Measurements from ENCODE around the gene AQP7. TPM values are rescaled to one million over a fixed set of nuclear protein-coding genes. Genes with fewer than 3 reads are reported as not detected.

The AQP7 gene
- total RNA-seq, 1 experiment from 2014 or later = not detected

DNA sequence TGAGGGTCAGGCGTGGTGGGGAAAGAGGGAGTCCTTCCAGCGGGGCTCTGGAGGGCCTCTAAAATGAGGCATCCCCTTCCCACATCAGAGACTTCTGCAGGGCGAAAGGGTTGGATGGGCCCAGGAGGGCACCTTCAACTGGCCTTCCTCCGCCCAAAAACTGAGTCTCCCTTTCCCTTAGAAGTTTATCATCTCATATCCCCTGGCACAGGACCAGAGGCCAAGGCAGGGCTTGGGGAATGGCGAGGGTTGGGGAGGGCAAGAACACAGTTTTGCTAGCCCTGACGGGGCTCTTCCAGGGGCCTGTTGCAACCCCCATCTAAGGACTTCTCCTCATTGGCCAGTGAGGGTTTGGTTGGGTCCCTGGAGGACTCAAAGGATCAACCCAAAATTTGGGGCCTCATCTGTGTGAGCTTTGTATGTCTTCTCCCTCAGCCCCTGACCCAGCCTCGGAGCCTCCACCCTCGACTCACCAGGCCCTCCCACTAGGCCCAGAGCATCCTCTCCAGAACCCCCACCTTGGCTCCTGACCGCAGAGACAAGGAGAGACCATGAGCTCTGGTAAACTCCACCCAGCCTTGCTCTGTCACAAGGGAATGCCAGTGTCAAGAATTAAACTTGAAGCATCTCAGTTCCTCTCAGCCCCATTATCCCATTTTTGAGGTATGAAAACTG lies 24.1 kb downstream of the AQP7 start:
- TF ChIP-seq EZH2phosphoT487 (IDR thresholded peaks at IDR 0.05; ENCODE audit: borderline replicate concordance, low read length) = no peak
- no peak for TF ChIP-seq EZH2 (IDR thresholded peaks at IDR 0.05; ENCODE audit: low read length, unreplicated experiment)
- TF ChIP-seq CTCF (conservative IDR thresholded peaks at IDR 0.05; ENCODE audit: low read depth, low read length) = no peak
- Histone ChIP-seq H3K4me1 (ENCODE audit: insufficient read depth, low read length) (peaks cover 9% of the 10 kb centered on the region; the same call in 1 of the 2 replicates), H3K27ac (ENCODE audit: low read length) (no peak overlapping the region), H3K36me3 (ENCODE audit: low read depth, low read length) (no peaks in the 10 kb centered on the region), H3K27me3 (ENCODE audit: low read length) (no peaks in the 10 kb centered on the region), H3K79me2 (ENCODE audit: low read length) (no peaks in the 10 kb centered on the region), H3K4me2 (ENCODE audit: low read length) (no peak overlapping the region), H4K20me1 (ENCODE audit: low read length) (no peaks in the 10 kb centered on the region), H3K9me3 (ENCODE audit: low read length) (no peaks in the 10 kb centered on the region), H3F3A (ENCODE audit: low read length, unreplicated experiment) (no peaks in the 10 kb centered on the region), H3K9ac (ENCODE audit: low read length) (no peak overlapping the region), H3K9me2 (replicated peaks; ENCODE audit: low read length) (no peaks in the 10 kb centered on the region), H2AFZ (ENCODE audit: low read length) (no peak overlapping the region), H3K4me3 (ENCODE audit: low read length) (no peak overlapping the region)
- ATAC-seq (no peak), DNase-seq (no peak)
- intact Hi-C loops (cut with micrococcal nuclease) = no loop called here
- ChIA-PET POLR2A (ENCODE audit: unreplicated experiment) (no interaction called here), CTCF (no interaction called here)
- BruUV-seq (replicated peaks) = no TSS peak

DNA sequence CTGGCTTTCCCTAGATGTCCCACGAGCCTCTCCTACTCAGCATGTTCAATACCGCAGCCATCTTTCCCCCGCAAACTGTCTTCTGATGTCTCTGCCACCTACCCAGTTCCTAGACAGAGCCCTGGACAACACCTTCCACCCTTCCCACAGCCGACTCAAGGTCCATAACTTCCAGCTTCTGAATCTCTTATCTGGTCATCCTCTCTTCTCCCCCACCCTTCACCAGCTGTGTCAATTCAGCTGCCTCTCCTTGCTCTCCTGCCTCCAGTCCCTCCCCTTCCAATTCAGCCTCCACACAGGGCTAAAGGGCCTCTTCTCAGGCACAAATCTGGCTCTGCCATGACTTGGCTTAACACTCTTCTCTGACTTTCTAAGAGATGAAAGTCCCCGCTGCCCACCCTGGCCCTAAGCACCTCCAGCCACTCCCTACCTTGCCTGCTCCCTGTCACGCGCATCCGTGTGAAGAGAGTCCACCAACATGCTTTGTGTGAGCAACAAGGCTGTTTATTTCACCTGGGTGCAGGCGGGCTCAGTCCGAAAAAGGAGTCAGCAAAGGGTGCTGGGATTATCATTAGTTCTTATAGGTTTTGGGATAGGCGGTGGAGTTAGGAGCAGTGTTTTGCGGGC lies 25.2 kb downstream of the AQP7 start:
- H2AFZ ChIP-seq (ENCODE audit: low read length) = no peak overlapping the region
- no peaks in the 10 kb centered on the region for H3K36me3 ChIP-seq (ENCODE audit: low read depth, low read length)
- no peaks in the 10 kb centered on the region for H3F3A ChIP-seq (ENCODE audit: low read length, unreplicated experiment)
- DNase-seq (no peak), ATAC-seq (no peak)
- no peaks in the 10 kb centered on the region for H3K9me3 ChIP-seq (ENCODE audit: low read length)
- H3K4me1 ChIP-seq (ENCODE audit: insufficient read depth, low read length) = peaks cover 9% of the 10 kb centered on the region; the same call in 1 of the 2 replicates
- no peaks in the 10 kb centered on the region for H3K79me2 ChIP-seq (ENCODE audit: low read length)
- no peak overlapping the region for H3K9ac ChIP-seq (ENCODE audit: low read length)
- no peaks in the 10 kb centered on the region for H3K9me2 ChIP-seq (replicated peaks; ENCODE audit: low read length)
- no peak overlapping the region for H3K4me2 ChIP-seq (ENCODE audit: low read length)
- ChIA-PET CTCF (no interaction called here), POLR2A (ENCODE audit: unreplicated experiment) (no interaction called here)
- TF ChIP-seq EZH2phosphoT487 (IDR thresholded peaks at IDR 0.05; ENCODE audit: borderline replicate concordance, low read length) (no peak), CTCF (conservative IDR thresholded peaks at IDR 0.05; ENCODE audit: low read depth, low read length) (no peak), EZH2 (IDR thresholded peaks at IDR 0.05; ENCODE audit: low read length, unreplicated experiment) (no peak)
- H3K4me3 ChIP-seq (ENCODE audit: low read length) = no peak overlapping the region
- H4K20me1 ChIP-seq (ENCODE audit: low read length) = no peaks in the 10 kb centered on the region
- H3K27ac ChIP-seq (ENCODE audit: low read length) = no peak overlapping the region
- no peaks in the 10 kb centered on the region for H3K27me3 ChIP-seq (ENCODE audit: low read length)
- intact Hi-C loops (cut with micrococcal nuclease) = no loop called here
- no TSS peak for BruUV-seq (replicated peaks)

GRCh38 chr9:33375841-33376321 lies 26.5 kb downstream of the AQP7 start:
- no peaks in the 10 kb centered on the region for H3K9me2 ChIP-seq (replicated peaks; ENCODE audit: low read length)
- H3K9ac ChIP-seq (ENCODE audit: low read length) = no peak overlapping the region
- H3K9me3 ChIP-seq (ENCODE audit: low read length) = no peaks in the 10 kb centered on the region
- no peak for ATAC-seq
- no peaks in the 10 kb centered on the region for H3K79me2 ChIP-seq (ENCODE audit: low read length)
- H3K27ac ChIP-seq (ENCODE audit: low read length) = no peak overlapping the region
- H3F3A ChIP-seq (ENCODE audit: low read length, unreplicated experiment) = no peaks in the 10 kb centered on the region
- DNase-seq = no peak
- H3K36me3 ChIP-seq (ENCODE audit: low read depth, low read length) = no peaks in the 10 kb centered on the region
- ChIA-PET CTCF (interaction anchor here (2.7 kb wide), 1 partner anchor 91 kb away, joined by 12 read pairs; no protein-coding TSS in a partner anchor), POLR2A (ENCODE audit: unreplicated experiment) (no interaction called here)
- no peak overlapping the region for H3K4me3 ChIP-seq (ENCODE audit: low read length)
- H3K4me2 ChIP-seq (ENCODE audit: low read length) = no peak overlapping the region
- H2AFZ ChIP-seq (ENCODE audit: low read length) = no peak overlapping the region
- no peaks in the 10 kb centered on the region for H4K20me1 ChIP-seq (ENCODE audit: low read length)
- no peak for TF ChIP-seq EZH2 (IDR thresholded peaks at IDR 0.05; ENCODE audit: low read length, unreplicated experiment)
- no peak for TF ChIP-seq CTCF (conservative IDR thresholded peaks at IDR 0.05; ENCODE audit: low read depth, low read length)
- TF ChIP-seq EZH2phosphoT487 (IDR thresholded peaks at IDR 0.05; ENCODE audit: borderline replicate concordance, low read length) = no peak
- no TSS peak for BruUV-seq (replicated peaks)
- intact Hi-C loops (cut with micrococcal nuclease) = no loop called here
- no peaks in the 10 kb centered on the region for H3K27me3 ChIP-seq (ENCODE audit: low read length)
- peaks cover 9% of the 10 kb centered on the region; the same call in 1 of the 2 replicates for H3K4me1 ChIP-seq (ENCODE audit: insufficient read depth, low read length)
